Measurements from ENCODE around the gene SEC14L6.
"Not testable (repeated sequence)": the region's sequence is repeated elsewhere in the genome, so short reads cannot be mapped to it uniquely, and the experiment has no call there.

SEC14L6 gene

GRCh38 chr22:30575859-30576258, 29.3 kb upstream of the SEC14L6 start:
- Histone ChIP-seq H3K9me3 (replicated peaks; ENCODE audit: low read length) (no peaks in the 10 kb centered on the region), H3K4me2 (ENCODE audit: low read length) (peak overlapping the region; percentile 12), H3K9ac (ENCODE audit: low read depth, low read length) (peak overlapping the region; percentile 42), H3K36me3 (ENCODE audit: insufficient read depth, low read length) (peaks cover 52% of the 10 kb centered on the region), H3K4me3 (ENCODE audit: low read length) (no peak overlapping the region), H3K4me1 (ENCODE audit: control insufficient read depth, insufficient read depth, low read length) (peaks cover 16% of the 10 kb centered on the region), H3K27me3 (ENCODE audit: control insufficient read depth, insufficient read depth, low read length) (no peaks in the 10 kb centered on the region)

- Histone ChIP-seq H3K9me3 (replicated peaks; ENCODE audit: low read length) (no peaks in the 10 kb centered on the region), H3K4me3 (ENCODE audit: low read length) (no peak overlapping the region), H3K4me2 (ENCODE audit: low read length) (peak overlapping the region; percentile 55), H3K4me1 (ENCODE audit: control insufficient read depth, insufficient read depth, low read length) (peaks cover 16% of the 10 kb centered on the region), H3K9ac (ENCODE audit: low read depth, low read length) (peak overlapping the region; percentile 53), H3K27me3 (ENCODE audit: control insufficient read depth, insufficient read depth, low read length) (peaks cover 4% of the 10 kb centered on the region), H3K36me3 (ENCODE audit: insufficient read depth, low read length) (peaks cover 44% of the 10 kb centered on the region)
These were observed 28.6 kb upstream of the SEC14L6 start for GRCh38 chr22:30574997-30575671.

GRCh38 chr22:30574095-30574981, 27.8 kb upstream of the SEC14L6 start, which contains the start of gene GAL3ST1:
Gene GAL3ST1, minus strand, starts transcription at chr22:30574665. Its CDS starts 17,273 bp downstream, at chr22:30557392.
- H3K4me1 ChIP-seq (ENCODE audit: control insufficient read depth, insufficient read depth, low read length): peaks cover 16% of the 10 kb centered on the region
- peak within 1 kb of the TSS; percentile 53 for H3K9ac ChIP-seq (ENCODE audit: low read depth, low read length)
- no peak within 1 kb of the TSS for H3K4me3 ChIP-seq (ENCODE audit: low read length)

GRCh38 chr22:30573594-30574094, 27.1 kb upstream of the SEC14L6 start:
- H3K27me3 ChIP-seq (ENCODE audit: control insufficient read depth, insufficient read depth, low read length): peaks cover 8% of the 10 kb centered on the region
- H3K4me3 ChIP-seq (ENCODE audit: low read length): no peak overlapping the region
- H3K36me3 ChIP-seq (ENCODE audit: insufficient read depth, low read length): peaks cover 30% of the 10 kb centered on the region
- H3K9ac ChIP-seq (ENCODE audit: low read depth, low read length): no peak overlapping the region
- H3K9me3 ChIP-seq (replicated peaks; ENCODE audit: low read length): no peaks in the 10 kb centered on the region
- peaks cover 16% of the 10 kb centered on the region for H3K4me1 ChIP-seq (ENCODE audit: control insufficient read depth, insufficient read depth, low read length)
- no peak overlapping the region for H3K4me2 ChIP-seq (ENCODE audit: low read length)

More at GRCh38 chr22:30574095-30574981, 27.8 kb upstream of the SEC14L6 start, which contains the start of gene GAL3ST1:
- peak within 1 kb of the TSS; percentile 55 for H3K4me2 ChIP-seq (ENCODE audit: low read length)
- H3K36me3 ChIP-seq (ENCODE audit: insufficient read depth, low read length): peaks cover 36% of the 10 kb centered on the region
- H3K9me3 ChIP-seq (replicated peaks; ENCODE audit: low read length): no peaks in the 10 kb centered on the region
- H3K27me3 ChIP-seq (ENCODE audit: control insufficient read depth, insufficient read depth, low read length): peaks cover 8% of the 10 kb centered on the region

GRCh38 chr22:30572840-30573593, 26.5 kb upstream of the SEC14L6 start:
- Histone ChIP-seq H3K4me3 (ENCODE audit: low read length) (no peak overlapping the region), H3K27me3 (ENCODE audit: control insufficient read depth, insufficient read depth, low read length) (peaks cover 11% of the 10 kb centered on the region), H3K36me3 (ENCODE audit: insufficient read depth, low read length) (peaks cover 25% of the 10 kb centered on the region), H3K9ac (ENCODE audit: low read depth, low read length) (no peak overlapping the region), H3K4me2 (ENCODE audit: low read length) (no peak overlapping the region), H3K9me3 (replicated peaks; ENCODE audit: low read length) (no peaks in the 10 kb centered on the region), H3K4me1 (ENCODE audit: control insufficient read depth, insufficient read depth, low read length) (peaks cover 16% of the 10 kb centered on the region)

GRCh38 chr22:30572210-30572609, 25.7 kb upstream of the SEC14L6 start:
- Histone ChIP-seq H3K4me2 (ENCODE audit: low read length) (no peak overlapping the region), H3K9me3 (replicated peaks; ENCODE audit: low read length) (no peaks in the 10 kb centered on the region), H3K27me3 (ENCODE audit: control insufficient read depth, insufficient read depth, low read length) (peaks cover 13% of the 10 kb centered on the region), H3K9ac (ENCODE audit: low read depth, low read length) (no peak overlapping the region), H3K4me3 (ENCODE audit: low read length) (no peak overlapping the region), H3K36me3 (ENCODE audit: insufficient read depth, low read length) (peaks cover 17% of the 10 kb centered on the region), H3K4me1 (ENCODE audit: control insufficient read depth, insufficient read depth, low read length) (peaks cover 16% of the 10 kb centered on the region)

- H3K27me3 ChIP-seq (ENCODE audit: control insufficient read depth, insufficient read depth, low read length): peaks cover 30% of the 10 kb centered on the region
- no peaks in the 10 kb centered on the region for H3K36me3 ChIP-seq (ENCODE audit: insufficient read depth, low read length)
These were observed 23.2 kb upstream of the SEC14L6 start for GRCh38 chr22:30569674-30570202.

GRCh38 chr22:30568137-30568805, 21.7 kb upstream of the SEC14L6 start:
- Histone ChIP-seq H3K9ac (ENCODE audit: low read depth, low read length) (no peak overlapping the region), H3K9me3 (replicated peaks; ENCODE audit: low read length) (no peaks in the 10 kb centered on the region), H3K36me3 (ENCODE audit: insufficient read depth, low read length) (no peaks in the 10 kb centered on the region), H3K4me2 (ENCODE audit: low read length) (no peak overlapping the region), H3K4me3 (ENCODE audit: low read length) (no peak overlapping the region), H3K4me1 (ENCODE audit: control insufficient read depth, insufficient read depth, low read length) (no peaks in the 10 kb centered on the region), H3K27me3 (ENCODE audit: control insufficient read depth, insufficient read depth, low read length) (peaks cover 35% of the 10 kb centered on the region)

More at GRCh38 chr22:30569674-30570202, 23.2 kb upstream of the SEC14L6 start:
- H3K9me3 ChIP-seq (replicated peaks; ENCODE audit: low read length): no peaks in the 10 kb centered on the region
- no peak overlapping the region for H3K4me3 ChIP-seq (ENCODE audit: low read length)
- H3K9ac ChIP-seq (ENCODE audit: low read depth, low read length): no peak overlapping the region
- peaks cover 1% of the 10 kb centered on the region for H3K4me1 ChIP-seq (ENCODE audit: control insufficient read depth, insufficient read depth, low read length)
- H3K4me2 ChIP-seq (ENCODE audit: low read length): no peak overlapping the region

GRCh38 chr22:30567277-30567676, 20.7 kb upstream of the SEC14L6 start:
- not testable (repeated sequence) for H3K36me3 ChIP-seq (ENCODE audit: insufficient read depth, low read length); H3K4me3 ChIP-seq (ENCODE audit: low read length); H3K9me3 ChIP-seq (replicated peaks; ENCODE audit: low read length); H3K9ac ChIP-seq (ENCODE audit: low read depth, low read length); H3K4me2 ChIP-seq (ENCODE audit: low read length); H3K4me1 ChIP-seq (ENCODE audit: control insufficient read depth, insufficient read depth, low read length)
- peaks cover 35% of the 10 kb centered on the region for H3K27me3 ChIP-seq (ENCODE audit: control insufficient read depth, insufficient read depth, low read length)

GRCh38 chr22:30566125-30566524, 19.6 kb upstream of the SEC14L6 start:
- H3K9me3 ChIP-seq (replicated peaks; ENCODE audit: low read length): no peaks in the 10 kb centered on the region
- H3K4me1 ChIP-seq (ENCODE audit: control insufficient read depth, insufficient read depth, low read length): no peaks in the 10 kb centered on the region
- H3K9ac ChIP-seq (ENCODE audit: low read depth, low read length): no peak overlapping the region
- no peak overlapping the region for H3K4me2 ChIP-seq (ENCODE audit: low read length)
- H3K36me3 ChIP-seq (ENCODE audit: insufficient read depth, low read length): no peaks in the 10 kb centered on the region
- no peak overlapping the region for H3K4me3 ChIP-seq (ENCODE audit: low read length)
- H3K27me3 ChIP-seq (ENCODE audit: control insufficient read depth, insufficient read depth, low read length): peaks cover 35% of the 10 kb centered on the region

Data from skeletal muscle satellite cell (primary cell).